HCT116 (cell line): Measurements from ENCODE around the gene ECE2. TPM values are rescaled to one million over a fixed set of nuclear protein-coding genes. Genes with fewer than 3 reads are reported as not detected.
A peak's percentile ranks its signal among the peaks of the same experiment; 100 is the strongest.

Source experiments
- ATAC-seq: fragments of 200-7000 bp; cut with Tn5 transposase; 2 replicates; pipeline ENCODE4 v1.9.1; 2020; ENCODE audit warnings: mild to moderate bottlenecking, moderate library complexity
- BruUV-seq: library from RNA; stranded (reverse); fragments of 400-500 nt; replicated peaks from 2 replicates; lab custom pipeline; 2021; lab: Mats Ljungman, UMichigan
- CTCF ChIA-PET: fragments of 300-600 bp; sonication (Branson Sonifier 250); formaldehyde crosslinking; loops from one replicate; lab custom pipeline; 2021; ENCODE audit warnings: antibody characterized with exemption; lab: Charles Lee
- POLR2A ChIA-PET: fragments of 300-600, 350-600 bp; sonication (Branson Sonifier 250); formaldehyde crosslinking; loops from one replicate; lab custom pipeline; 2021; ENCODE audit warnings: antibody characterized with exemption; lab: Charles Lee
- RAD21 ChIA-PET, 2 experiments: fragments of 300-600 bp; sonication (Branson Sonifier 250); formaldehyde crosslinking; loops; one replicate each; lab custom pipeline; 2023; ENCODE audit warnings: low total read pairs in 2 of 2; ENCODE audit not compliant: uncharacterized antibody in 2 of 2, unreplicated experiment in 2 of 2, low non-redundant PET in 1 of 2; lab: Charles Lee
- DNase-seq: peaks from one replicate; pipeline ENCODE4 v3.0.0-alpha.2; 2010; ENCODE audit warnings: low read depth, low spot score
- H2AFZ ChIP-seq: fragments of 200-600 bp; shearing (Covaris generic), sonication (generic); 2 replicates; pipeline ENCODE4 v1.6.1; 2017; ENCODE audit warnings: low read depth, mixed run types, mixed read lengths, antibody characterized with exemption, low read length; ENCODE audit not compliant: poor library complexity, severe bottlenecking
- H3K27ac ChIP-seq: 2 replicates; pipeline ENCODE4 v1.5.1; 2012; ENCODE audit warnings: low read depth, low read length
- H3K27me3 ChIP-seq: fragments of 200-600 bp; sonication (generic); 2 replicates; pipeline ENCODE4 v1.6.1; 2016; ENCODE audit warnings: mixed run types, low read length, mixed read lengths; ENCODE audit not compliant: insufficient read depth
- H3K36me3 ChIP-seq, 2 experiments: fragments of 200-500 bp in 1 of 2; fragments of 200-600 bp in 1 of 2; sonication (Bioruptor generic) in 1 of 2; sonication (generic) in 1 of 2; 2 replicates each; pipeline versions ENCODE4 v1.5.1 to v1.6.1; 2014 to 2016; ENCODE audit warnings: low read length in 2 of 2, inconsistent platforms in 1 of 2, mixed read lengths in 1 of 2, mixed run types in 1 of 2; ENCODE audit not compliant: insufficient read depth in 2 of 2, control insufficient read depth in 1 of 2
- H3K4me1 ChIP-seq, 2 experiments: fragments of 200-600 bp in 1 of 2; sonication (generic) in 1 of 2; 2 replicates each; pipeline versions ENCODE4 v1.5.1 to v1.6.1; 2012 to 2017; ENCODE audit warnings: low read length in 2 of 2, inconsistent platforms in 1 of 2, mild to moderate bottlenecking in 1 of 2, mixed read lengths in 1 of 2, mixed run types in 1 of 2, moderate library complexity in 1 of 2; ENCODE audit not compliant: insufficient read depth in 2 of 2, control insufficient read depth in 1 of 2
- H3K4me2 ChIP-seq: fragments of 200-600 bp; sonication (generic); 2 replicates; pipeline ENCODE4 v1.6.1; 2017; ENCODE audit warnings: mixed run types, low read length, mixed read lengths
- H3K4me3 ChIP-seq, 2 experiments: fragments of 200-600 bp in 1 of 2; sonication (generic) in 1 of 2; replicated peaks in 1 of 2; 2 replicates each; pipeline ENCODE4 v1.5.1; 2011 to 2016; ENCODE audit warnings: low read length in 2 of 2, control low read depth in 1 of 2, low read depth in 1 of 2, mild to moderate bottlenecking in 1 of 2, mixed read lengths in 1 of 2, mixed run types in 1 of 2
- H3K79me2 ChIP-seq: fragments of 200-600 bp; sonication (generic); 2 replicates; pipeline ENCODE4 v1.6.1; 2017; ENCODE audit warnings: mild to moderate bottlenecking, mixed run types, low read length, moderate library complexity, mixed read lengths; ENCODE audit not compliant: insufficient read depth
- H3K9ac ChIP-seq: fragments of 200-600 bp; sonication (generic); 2 replicates; pipeline ENCODE4 v1.6.1; 2016; ENCODE audit warnings: low read length, mixed read lengths
- H3K9me2 ChIP-seq: fragments of 200-600 bp; sonication (generic), shearing (Covaris generic); 2 replicates; pipeline ENCODE4 v1.6.1; 2017; ENCODE audit warnings: mixed run types, mild to moderate bottlenecking, moderate library complexity; ENCODE audit not compliant: insufficient read depth
- H3K9me3 ChIP-seq, 2 experiments: fragments of 200-500 bp in 1 of 2; fragments of 200-600 bp in 1 of 2; sonication (Bioruptor generic) in 1 of 2; sonication (generic) in 1 of 2; 2 replicates each; pipeline ENCODE4 v1.6.1; 2014 to 2017; ENCODE audit warnings: low read length in 2 of 2, mixed read lengths in 2 of 2, inconsistent platforms in 1 of 2, low read depth in 1 of 2, mild to moderate bottlenecking in 1 of 2, mixed run types in 1 of 2, moderate library complexity in 1 of 2; ENCODE audit not compliant: control insufficient read depth in 1 of 2, insufficient read depth in 1 of 2
- H4K20me1 ChIP-seq: fragments of 200-600 bp; sonication (generic), shearing (Covaris generic); 2 replicates; pipeline ENCODE4 v1.6.1; 2017; ENCODE audit warnings: mixed run types, mild to moderate bottlenecking, moderate library complexity; ENCODE audit not compliant: insufficient read depth
- CBX3 ChIP-seq: IDR thresholded peaks from 2 replicates; pipeline ENCODE4 v1.6.1; 2012; ENCODE audit warnings: low read depth
- POLR2AphosphoS5 ChIP-seq: IDR thresholded peaks from 2 replicates; pipeline ENCODE4 v1.6.1; 2011; ENCODE audit warnings: mild to moderate bottlenecking, low read depth, low read length, moderate library complexity
- RAD21 ChIP-seq: IDR thresholded peaks from 2 replicates; pipeline ENCODE4 v1.6.1; 2012; ENCODE audit warnings: low read depth, mild to moderate bottlenecking
- SIN3A ChIP-seq: IDR thresholded peaks from 2 replicates; pipeline ENCODE4 v1.6.1; 2012; ENCODE audit warnings: low read depth
- TCF7L2 ChIP-seq: IDR thresholded peaks from 2 replicates; pipeline ENCODE4 v1.7.0; 2011; ENCODE audit warnings: borderline replicate concordance, inconsistent platforms; ENCODE audit not compliant: insufficient read depth, insufficient read length; ENCODE audit errors: extremely low read depth
- intact Hi-C: fragments of 100-400 bp; cut with micrococcal nuclease; formaldehyde crosslinking; loops from 2 replicates; pipeline ENCODE4 v1.10.0; 2022
- total RNA-seq: library from RNA; stranded (reverse); gene quantifications from one replicate; pipeline ENCODE4 v1.2.1, GENCODE V29; 2021; ENCODE audit not compliant: unreplicated experiment
- TF ChIP-seq, protein P1 (sequence below), 3 experiments: fragments of 200-600 bp in 1 of 3; sonication (generic) in 1 of 3; IDR thresholded peaks in 2 of 3; conservative IDR thresholded peaks in 1 of 3; 2 replicates each; pipeline ENCODE4 v1.5.1; 2012 to 2017; ENCODE audit warnings: low read depth in 2 of 3, low read length in 2 of 3, antibody characterized with exemption in 1 of 3, borderline replicate concordance in 1 of 3, control low read depth in 1 of 3, mild to moderate bottlenecking in 1 of 3, mixed read lengths in 1 of 3, mixed run types in 1 of 3, moderate library complexity in 1 of 3; ENCODE audit not compliant: insufficient read depth in 1 of 3
- TF ChIP-seq, protein P2 (sequence below): IDR thresholded peaks from 2 replicates; pipeline ENCODE4 v1.6.1; 2012

Gene ECE2
- total RNA-seq, 1 experiment from 2014 or later: not detected

DNA sequence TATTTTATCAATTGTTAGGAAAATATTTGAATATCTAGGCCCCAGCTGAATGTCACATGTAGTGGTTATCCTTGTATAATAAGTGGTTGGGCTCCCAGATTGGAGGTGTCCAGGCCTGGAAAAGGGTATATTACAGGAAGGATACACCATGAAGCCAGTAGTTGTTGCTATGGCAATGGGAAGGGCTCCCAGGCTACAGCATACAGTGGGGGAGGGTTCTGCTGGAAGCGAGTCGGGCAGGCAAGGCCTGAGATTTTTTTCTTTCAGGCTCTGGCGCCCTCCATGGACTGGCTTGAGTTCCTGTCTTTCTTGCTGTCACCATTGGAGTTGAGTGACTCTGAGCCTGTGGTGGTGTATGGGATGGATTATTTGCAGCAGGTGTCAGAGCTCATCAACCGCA, 8.9 kb downstream of the ECE2 start:
- TF ChIP-seq, protein P1, sequence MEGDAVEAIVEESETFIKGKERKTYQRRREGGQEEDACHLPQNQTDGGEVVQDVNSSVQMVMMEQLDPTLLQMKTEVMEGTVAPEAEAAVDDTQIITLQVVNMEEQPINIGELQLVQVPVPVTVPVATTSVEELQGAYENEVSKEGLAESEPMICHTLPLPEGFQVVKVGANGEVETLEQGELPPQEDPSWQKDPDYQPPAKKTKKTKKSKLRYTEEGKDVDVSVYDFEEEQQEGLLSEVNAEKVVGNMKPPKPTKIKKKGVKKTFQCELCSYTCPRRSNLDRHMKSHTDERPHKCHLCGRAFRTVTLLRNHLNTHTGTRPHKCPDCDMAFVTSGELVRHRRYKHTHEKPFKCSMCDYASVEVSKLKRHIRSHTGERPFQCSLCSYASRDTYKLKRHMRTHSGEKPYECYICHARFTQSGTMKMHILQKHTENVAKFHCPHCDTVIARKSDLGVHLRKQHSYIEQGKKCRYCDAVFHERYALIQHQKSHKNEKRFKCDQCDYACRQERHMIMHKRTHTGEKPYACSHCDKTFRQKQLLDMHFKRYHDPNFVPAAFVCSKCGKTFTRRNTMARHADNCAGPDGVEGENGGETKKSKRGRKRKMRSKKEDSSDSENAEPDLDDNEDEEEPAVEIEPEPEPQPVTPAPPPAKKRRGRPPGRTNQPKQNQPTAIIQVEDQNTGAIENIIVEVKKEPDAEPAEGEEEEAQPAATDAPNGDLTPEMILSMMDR (IDR thresholded peaks at IDR 0.05 in 2 of 3, conservative IDR thresholded peaks at IDR 0.05 in 1 of 3; ENCODE audit: borderline replicate concordance in 1 of 3, insufficient read depth in 1 of 3, low read depth in 2 of 3, low read length in 2 of 3): peak; percentile 64 to 82 (median 67)
- peak; percentile 88 for TF ChIP-seq RAD21
- TF ChIP-seq, protein P2, sequence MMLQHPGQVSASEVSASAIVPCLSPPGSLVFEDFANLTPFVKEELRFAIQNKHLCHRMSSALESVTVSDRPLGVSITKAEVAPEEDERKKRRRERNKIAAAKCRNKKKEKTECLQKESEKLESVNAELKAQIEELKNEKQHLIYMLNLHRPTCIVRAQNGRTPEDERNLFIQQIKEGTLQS: no peak
- TF ChIP-seq, all 23 proteins: peak for 2
- CTCF ChIA-PET: interaction anchor here (0.9 to 1.6 kb wide), 6 partner anchors 10 to 392 kb away, joined by 3 to 15 read pairs (median 5); no protein-coding TSS in a partner anchor
- intact Hi-C loops: loop anchor here (1.0 to 10.0 kb wide), 4 partner anchors 34 to 820 kb away; partner anchors contain the start of gene ABCC5
- Histone ChIP-seq H3K36me3 (no peaks in the 10 kb centered on the region), H3K27me3 (no peaks in the 10 kb centered on the region), H3K9me3 (no peaks in the 10 kb centered on the region), H3K27ac (no peak overlapping the region), H3K4me1 (peaks cover 0 to 2% of the 10 kb centered on the region in 2 experiments; a peak in 1 of 4 replicates), H3K4me2 (no peak overlapping the region), H3K9me2 (no peaks in the 10 kb centered on the region), H3K4me3 (no peak overlapping the region), H2AFZ (no peak overlapping the region), H4K20me1 (no peaks in the 10 kb centered on the region), H3K79me2 (no peaks in the 10 kb centered on the region), H3K9ac (no peak overlapping the region)
- RAD21 ChIA-PET: interaction anchor here in 1 of 2 experiments (1.0 kb wide), 1 partner anchor 140 kb away, joined by 3 read pairs; no protein-coding TSS in a partner anchor
- ATAC-seq: peak; percentile 83
- POLR2A ChIA-PET: no interaction called here
- no TSS peak for BruUV-seq
- DNase-seq: peak; percentile 70

DNA sequence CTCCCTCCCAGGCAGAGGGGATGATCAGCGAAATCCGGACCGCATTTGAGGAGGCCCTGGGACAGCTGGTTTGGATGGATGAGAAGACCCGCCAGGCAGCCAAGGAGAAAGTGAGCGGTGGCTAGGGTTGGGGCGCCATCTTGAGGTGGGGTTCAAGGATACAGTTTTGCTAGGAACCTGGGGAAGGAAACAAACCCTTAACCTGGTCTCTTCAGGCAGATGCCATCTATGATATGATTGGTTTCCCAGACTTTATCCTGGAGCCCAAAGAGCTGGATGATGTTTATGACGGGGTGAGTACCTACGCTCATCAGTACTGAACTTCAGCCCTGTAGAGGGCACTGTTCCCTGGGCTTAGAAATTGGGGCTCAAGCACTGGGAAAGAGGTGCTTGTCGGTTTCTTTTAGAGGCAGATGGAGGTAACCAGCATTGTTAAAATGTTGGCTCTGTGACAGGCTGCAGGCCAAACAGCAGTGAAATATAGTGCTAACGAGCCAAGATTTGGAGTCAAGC, 13.7 kb downstream of the ECE2 start:
- Histone ChIP-seq H3K36me3 (no peaks in the 10 kb centered on the region), H3K4me1 (peaks cover 0 to 5% of the 10 kb centered on the region in 2 experiments; a peak in 1 of 4 replicates), H4K20me1 (no peaks in the 10 kb centered on the region), H3K27me3 (no peaks in the 10 kb centered on the region), H3K9ac (no peak overlapping the region), H2AFZ (peak overlapping the region; percentile 84), H3K9me2 (no peaks in the 10 kb centered on the region), H3K27ac (no peak overlapping the region), H3K4me2 (peak overlapping the region; percentile 36), H3K79me2 (no peaks in the 10 kb centered on the region), H3K9me3 (no peaks in the 10 kb centered on the region), H3K4me3 (no peak overlapping the region)
- intact Hi-C loops: loop anchor here (1.0 to 10.0 kb wide), 10 partner anchors 40 to 825 kb away; partner anchors contain the start of genes ABCC5 and EEF1AKMT4
- CTCF ChIA-PET: interaction anchor here (0.5 to 1.8 kb wide), 18 partner anchors 8 to 405 kb away, joined by 3 to 21 read pairs (median 4); partner anchors contain the start of genes ABCC5, CAMK2N2 and PARL
- ATAC-seq: peak; percentile 84
- DNase-seq: peak; percentile 76
- TF ChIP-seq CBX3 (0 out of 2 replicates have a peak, but pooled peaks have one; percentile 45), TCF7L2 (peak; percentile 36), POLR2AphosphoS5 (no peak), RAD21 (peak; percentile 95), SIN3A (no peak)
- TF ChIP-seq, protein P1 (IDR thresholded peaks at IDR 0.05 in 2 of 3, conservative IDR thresholded peaks at IDR 0.05 in 1 of 3; ENCODE audit: borderline replicate concordance in 1 of 3, insufficient read depth in 1 of 3, low read depth in 2 of 3, low read length in 2 of 3): peak; percentile 75 to 97 (median 90)
- POLR2A ChIA-PET: interaction anchor here (1.2 kb wide), 1 partner anchor 60 kb away, joined by 3 read pairs; the partner anchor contains the start of gene VWA5B2
- RAD21 ChIA-PET: interaction anchor here (0.7 to 1.1 kb wide), 3 partner anchors 144 to 1031 kb away, joined by 3 read pairs; no protein-coding TSS in a partner anchor
- BruUV-seq: no TSS peak
